ENCODE measurements around the gene ZXDB. TPM values are rescaled to one million over a fixed set of nuclear protein-coding genes. Genes with fewer than 3 reads are reported as not detected.
A peak's percentile ranks its signal among the peaks of the same experiment; 100 is the strongest.
"Not testable (repeated sequence)": the region's sequence is repeated elsewhere in the genome, so short reads cannot be mapped to it uniquely, and the experiment has no call there.

Gene ZXDB
- total RNA-seq (1 to 10 TPM; 8.3 to 8.6 TPM), polyA plus RNA-seq (1 to 10 TPM; 1.9 to 4.5 TPM)
- long read RNA-seq, donor 1, result 0 reads
- long read RNA-seq, donor 2, full-length matches to known transcripts, result 4 of 4 reads
- long read RNA-seq, donor 2, partial matches to known transcripts, result 0 of 4 reads
- long read RNA-seq, donor 2, other reads (novel, unspliced or antisense), result 0 of 4 reads

GRCh38 chrX:57591284-57592159 is at the start of gene ZXDB:
Gene ZXDB, plus strand, starts transcription at chrX:57592011. Its CDS starts 38 bp downstream, at chrX:57592049.
- not testable (repeated sequence) for H3K4me1 ChIP-seq (ENCODE audit: control insufficient read depth in 1 of 2, insufficient read depth in 2 of 2, low read length in 2 of 2); DNase-seq; H3K9me3 ChIP-seq (ENCODE audit: control insufficient read depth, low read length); H3K36me3 ChIP-seq (ENCODE audit: control insufficient read depth in 1 of 2, insufficient read depth in 2 of 2, low read length in 1 of 2); H3K27me3 ChIP-seq (ENCODE audit: control insufficient read depth in 1 of 2, insufficient read depth in 2 of 2, low read length in 1 of 2)
- ATAC-seq (ENCODE audit: low FRiP score), result peak; percentile 80
- 3 to 31% methylated on average over 13 to 15 of the region's 39 CpGs for WGBS, 2 donors
- Histone ChIP-seq H3K27ac (ENCODE audit: low read depth in 1 of 2, low read length in 2 of 2) (peak within 1 kb of the TSS; percentile 67 to 89), H3K4me3 (ENCODE audit: low read length in 2 of 2) (peak within 1 kb of the TSS; percentile 54 to 69)
- intact Hi-C loops (cut with DNase I), result loop anchor here in 1 of 2 donors (10.0 kb wide), 1 partner anchor 313 kb away; no protein-coding TSS in a partner anchor

- intact Hi-C loops (cut with DNase I), result no loop called here
- Histone ChIP-seq H3K9me3 (ENCODE audit: control insufficient read depth, low read length) (no peaks in the 10 kb centered on the region), H3K27ac (ENCODE audit: low read depth in 1 of 2, low read length in 2 of 2) (no peak overlapping the region), H3K4me3 (ENCODE audit: low read length in 2 of 2) (no peak overlapping the region), H3K27me3 (ENCODE audit: control insufficient read depth in 1 of 2, insufficient read depth in 2 of 2, low read length in 1 of 2) (no peaks in the 10 kb centered on the region), H3K36me3 (ENCODE audit: control insufficient read depth in 1 of 2, insufficient read depth in 2 of 2, low read length in 1 of 2) (no peaks in the 10 kb centered on the region), H3K4me1 (ENCODE audit: control insufficient read depth in 1 of 2, insufficient read depth in 2 of 2, low read length in 2 of 2) (no peaks in the 10 kb centered on the region)
- ATAC-seq (ENCODE audit: low FRiP score) (no peak), DNase-seq (no peak)
- 56 to 71% methylated on average over 4 of the region's 4 CpGs for WGBS, 2 donors
These were observed 26.6 kb upstream of the ZXDB start for GRCh38 chrX:57565198-57565597.

DNA sequence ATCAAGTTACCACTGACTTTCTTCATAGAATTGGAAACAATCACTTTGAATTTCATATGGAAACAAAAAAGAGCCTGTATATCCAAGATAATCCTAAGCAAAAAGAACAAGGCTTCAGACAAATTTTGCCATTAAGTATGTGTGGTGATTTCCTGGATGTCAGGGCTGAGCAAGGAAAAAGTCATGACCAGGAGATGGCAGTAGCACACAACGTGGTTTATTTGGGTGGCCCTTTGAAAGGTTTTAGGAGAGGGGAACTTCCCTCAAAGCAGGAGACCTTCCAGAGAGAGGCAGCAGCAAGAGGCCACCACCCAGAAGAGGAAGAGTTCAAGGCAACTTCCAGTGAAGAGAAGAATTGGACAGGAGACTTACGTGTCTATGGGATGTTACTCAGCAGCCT is 18.1 kb upstream of the ZXDB start:
- DNase-seq, result no peak
- no peaks in the 10 kb centered on the region for H3K9me3 ChIP-seq (ENCODE audit: control insufficient read depth, low read length)
- ATAC-seq (ENCODE audit: low FRiP score), result no peak
- WGBS, 2 donors, result 16 to 17% methylated on average over 2 of the region's 2 CpGs
- no peaks in the 10 kb centered on the region for H3K36me3 ChIP-seq (ENCODE audit: control insufficient read depth in 1 of 2, insufficient read depth in 2 of 2, low read length in 1 of 2)
- H3K4me1 ChIP-seq (ENCODE audit: control insufficient read depth in 1 of 2, insufficient read depth in 2 of 2, low read length in 2 of 2), result no peaks in the 10 kb centered on the region
- no peak overlapping the region for H3K4me3 ChIP-seq (ENCODE audit: low read length in 2 of 2)
- intact Hi-C loops (cut with DNase I), result no loop called here
- no peak overlapping the region for H3K27ac ChIP-seq (ENCODE audit: low read depth in 1 of 2, low read length in 2 of 2)
- no peaks in the 10 kb centered on the region for H3K27me3 ChIP-seq (ENCODE audit: control insufficient read depth in 1 of 2, insufficient read depth in 2 of 2, low read length in 1 of 2)

DNA sequence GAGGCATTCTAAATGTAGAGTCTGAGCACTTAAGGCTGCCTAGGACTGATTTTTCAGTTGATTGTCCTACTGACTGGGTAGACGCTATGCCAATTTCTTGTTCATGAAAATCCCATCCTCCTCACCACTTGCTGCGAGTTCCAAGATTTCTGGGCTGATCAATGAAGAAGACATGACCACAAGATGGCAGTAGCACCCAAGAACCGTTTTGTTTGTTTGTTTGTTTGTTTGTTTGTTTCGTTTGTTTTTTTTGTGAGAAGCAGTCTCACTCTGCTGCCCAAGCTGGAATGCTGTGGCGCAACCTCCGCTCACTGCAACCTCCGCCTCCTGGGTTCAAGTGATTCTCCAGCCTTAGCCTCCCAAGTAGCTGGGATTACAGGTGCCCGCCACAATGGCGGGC is 8.9 kb upstream of the ZXDB start:
- ATAC-seq (ENCODE audit: low FRiP score); H3K27ac ChIP-seq (ENCODE audit: low read depth in 1 of 2, low read length in 2 of 2): not testable (repeated sequence)
- 69 to 74% methylated on average over 9 of the region's 9 CpGs for WGBS, 2 donors

GRCh38 chrX:57583477-57583876 is 8.3 kb upstream of the ZXDB start:
- intact Hi-C loops (cut with DNase I), result loop anchor here (10.0 kb wide), 2 partner anchors 241 to 341 kb away; no protein-coding TSS in a partner anchor
- DNase-seq, result no peak
- Histone ChIP-seq H3K36me3 (ENCODE audit: control insufficient read depth in 1 of 2, insufficient read depth in 2 of 2, low read length in 1 of 2) (no peaks in the 10 kb centered on the region), H3K4me3 (ENCODE audit: low read length in 2 of 2) (no peak overlapping the region), H3K27me3 (ENCODE audit: control insufficient read depth in 1 of 2, insufficient read depth in 2 of 2, low read length in 1 of 2) (no peaks in the 10 kb centered on the region), H3K4me1 (ENCODE audit: control insufficient read depth in 1 of 2, insufficient read depth in 2 of 2, low read length in 2 of 2) (no peaks in the 10 kb centered on the region), H3K9me3 (ENCODE audit: control insufficient read depth, low read length) (no peaks in the 10 kb centered on the region), H3K27ac (ENCODE audit: low read depth in 1 of 2, low read length in 2 of 2) (no peak overlapping the region)
- ATAC-seq (ENCODE audit: low FRiP score), result no peak
- WGBS, 2 donors, result 43 to 46% methylated on average over 5 of the region's 5 CpGs

More for the DNA sequence above, 8.9 kb upstream of the ZXDB start:
- not testable (repeated sequence) for DNase-seq; H3K4me1 ChIP-seq (ENCODE audit: control insufficient read depth in 1 of 2, insufficient read depth in 2 of 2, low read length in 2 of 2); H3K4me3 ChIP-seq (ENCODE audit: low read length in 2 of 2); H3K9me3 ChIP-seq (ENCODE audit: control insufficient read depth, low read length); H3K27me3 ChIP-seq (ENCODE audit: control insufficient read depth in 1 of 2, insufficient read depth in 2 of 2, low read length in 1 of 2); H3K36me3 ChIP-seq (ENCODE audit: control insufficient read depth in 1 of 2, insufficient read depth in 2 of 2, low read length in 1 of 2)
- intact Hi-C loops (cut with DNase I), result loop anchor here (10.0 kb wide), 2 partner anchors 242 to 342 kb away; no protein-coding TSS in a partner anchor

DNA sequence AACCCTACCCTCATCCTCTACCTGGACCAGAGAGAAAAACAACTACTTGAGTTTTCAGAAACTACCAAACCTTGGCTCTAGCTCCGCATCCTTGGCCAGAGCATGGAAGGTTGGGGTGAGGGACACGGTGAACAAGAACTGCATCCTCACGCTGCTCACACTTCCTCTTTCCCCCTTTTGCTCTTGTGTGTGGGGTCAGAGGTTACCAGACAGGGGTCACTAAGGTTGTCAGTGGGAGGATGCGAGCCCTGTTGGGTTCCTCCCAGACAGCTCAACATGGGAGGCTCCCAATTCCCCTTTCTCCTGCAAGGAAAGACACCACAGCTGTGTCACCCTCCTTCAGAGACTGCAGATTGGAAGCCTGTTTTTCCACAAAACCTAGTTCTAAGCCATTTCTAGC is 5.5 kb upstream of the ZXDB start:
- intact Hi-C loops (cut with DNase I), result loop anchor here (10.0 kb wide), 2 partner anchors 238 to 338 kb away; no protein-coding TSS in a partner anchor
- Histone ChIP-seq H3K27me3 (ENCODE audit: control insufficient read depth in 1 of 2, insufficient read depth in 2 of 2, low read length in 1 of 2) (no peaks in the 10 kb centered on the region), H3K4me3 (ENCODE audit: low read length in 2 of 2) (no peak overlapping the region), H3K27ac (ENCODE audit: low read depth in 1 of 2, low read length in 2 of 2) (no peak overlapping the region), H3K36me3 (ENCODE audit: control insufficient read depth in 1 of 2, insufficient read depth in 2 of 2, low read length in 1 of 2) (no peaks in the 10 kb centered on the region), H3K9me3 (ENCODE audit: control insufficient read depth, low read length) (no peaks in the 10 kb centered on the region), H3K4me1 (ENCODE audit: control insufficient read depth in 1 of 2, insufficient read depth in 2 of 2, low read length in 2 of 2) (no peaks in the 10 kb centered on the region)
- WGBS, 2 donors, result 61 to 83% methylated on average over 4 of the region's 4 CpGs
- DNase-seq (no peak), ATAC-seq (ENCODE audit: low FRiP score) (no peak)

DNA sequence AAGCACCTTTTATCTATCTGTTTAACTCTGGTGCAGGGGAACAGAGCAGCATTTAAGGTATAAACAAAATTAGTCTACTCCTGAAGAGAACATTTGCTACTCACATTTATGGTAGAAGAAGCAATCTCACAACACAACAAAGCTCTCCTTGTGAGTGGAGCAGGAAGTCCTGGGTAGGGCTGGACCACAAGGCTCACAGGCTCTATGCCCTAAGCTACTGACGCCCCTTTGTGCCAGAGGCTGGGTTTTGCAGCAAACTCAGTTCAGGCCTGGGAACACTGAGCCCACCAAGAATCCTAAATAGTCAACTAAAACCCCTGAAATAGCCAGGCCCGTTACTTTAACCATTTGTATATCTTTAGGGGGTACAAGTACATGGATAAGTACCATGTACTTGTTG is 4.7 kb upstream of the ZXDB start:
- WGBS, 2 donors, result 60 to 87% methylated on average over 2 of the region's 2 CpGs
- Histone ChIP-seq H3K4me3 (ENCODE audit: low read length in 2 of 2) (no peak overlapping the region), H3K27me3 (ENCODE audit: control insufficient read depth in 1 of 2, insufficient read depth in 2 of 2, low read length in 1 of 2) (no peaks in the 10 kb centered on the region), H3K36me3 (ENCODE audit: control insufficient read depth in 1 of 2, insufficient read depth in 2 of 2, low read length in 1 of 2) (no peaks in the 10 kb centered on the region), H3K9me3 (ENCODE audit: control insufficient read depth, low read length) (no peaks in the 10 kb centered on the region), H3K4me1 (ENCODE audit: control insufficient read depth in 1 of 2, insufficient read depth in 2 of 2, low read length in 2 of 2) (no peaks in the 10 kb centered on the region), H3K27ac (ENCODE audit: low read depth in 1 of 2, low read length in 2 of 2) (no peak overlapping the region)
- intact Hi-C loops (cut with DNase I), result loop anchor here (10.0 kb wide), 2 partner anchors 238 to 338 kb away; no protein-coding TSS in a partner anchor
- no peak for DNase-seq
- ATAC-seq (ENCODE audit: low FRiP score), result no peak

DNA sequence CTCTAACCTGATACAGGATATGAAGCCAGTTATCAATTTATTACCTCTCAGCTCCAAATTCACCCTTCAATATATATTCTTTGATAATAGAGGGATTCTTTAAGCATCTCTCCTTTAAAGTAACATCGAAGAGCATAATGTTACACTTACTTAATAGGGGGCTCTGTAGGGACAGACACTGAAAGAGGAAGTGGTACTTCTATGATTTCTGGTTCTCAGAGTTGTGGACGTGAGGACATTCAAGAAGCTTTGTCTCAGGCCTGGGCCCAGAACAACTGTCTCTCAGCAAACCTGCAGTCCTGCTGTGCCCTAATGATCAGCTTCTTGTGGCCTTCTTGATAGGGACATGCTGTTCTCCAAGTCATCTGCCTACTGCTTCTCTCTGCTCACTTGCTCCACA is 4.2 kb upstream of the ZXDB start:
- Histone ChIP-seq H3K36me3 (ENCODE audit: control insufficient read depth in 1 of 2, insufficient read depth in 2 of 2, low read length in 1 of 2) (no peaks in the 10 kb centered on the region), H3K27me3 (ENCODE audit: control insufficient read depth in 1 of 2, insufficient read depth in 2 of 2, low read length in 1 of 2) (no peaks in the 10 kb centered on the region), H3K9me3 (ENCODE audit: control insufficient read depth, low read length) (no peaks in the 10 kb centered on the region), H3K27ac (ENCODE audit: low read depth in 1 of 2, low read length in 2 of 2) (no peak overlapping the region), H3K4me3 (ENCODE audit: low read length in 2 of 2) (no peak overlapping the region), H3K4me1 (ENCODE audit: control insufficient read depth in 1 of 2, insufficient read depth in 2 of 2, low read length in 2 of 2) (no peaks in the 10 kb centered on the region)
- DNase-seq (no peak), ATAC-seq (ENCODE audit: low FRiP score) (no peak)
- intact Hi-C loops (cut with DNase I), result loop anchor here (10.0 kb wide), 2 partner anchors 237 to 337 kb away; no protein-coding TSS in a partner anchor
- WGBS, 2 donors, result 71 to 89% methylated on average over 2 of the region's 2 CpGs

All from aorta (tissue), 5 donors.